Gastrocnemius medialis (tissue), 4 donors: ENCODE data around the gene FXYD7. TPM values are rescaled to one million over a fixed set of nuclear protein-coding genes. Genes with fewer than 3 reads are reported as not detected.

Experiments used
- ATAC-seq, 2 donors: fragments of 150-250 bp; one replicate each; pipeline ENCODE4 v1.9.1; 2016
- DNase-seq, 2 donors: peaks; one replicate each; pipeline ENCODE4 v3.0.0-alpha.2; 2019
- H3K27ac ChIP-seq, 4 donors: fragments of 200-600 bp; sonication (generic); 1 replicate in 1 of 4; 2 replicates in 3 of 4; pipeline ENCODE4 v1.5.1; 2016 to 2018; ENCODE audit warnings: mild to moderate bottlenecking in 2 of 4, moderate library complexity in 1 of 4
- H3K27me3 ChIP-seq, 3 donors: fragments of 200-600 bp; sonication (generic) in 2 of 3; 1 replicate in 1 of 3; 2 replicates in 2 of 3; pipeline versions ENCODE4 v1.5.1 to v1.6.0; 2016 to 2019; ENCODE audit warnings: mild to moderate bottlenecking in 1 of 3, moderate library complexity in 1 of 3
- H3K36me3 ChIP-seq, 2 donors: fragments of 200-600 bp; sonication (generic) in 1 of 2; one replicate each; pipeline ENCODE4 v1.5.1; 2017 to 2018
- H3K4me1 ChIP-seq, 2 donors: fragments of 200-600 bp; sonication (generic) in 1 of 2; one replicate each; pipeline ENCODE4 v1.5.1; 2016 to 2017; ENCODE audit warnings: mild to moderate bottlenecking in 2 of 2
- H3K4me3 ChIP-seq, 4 donors: fragments of 200-600 bp; sonication (generic) in 3 of 4; 1 replicate in 1 of 4; 2 replicates in 3 of 4; pipeline ENCODE4 v1.5.1; 2016 to 2019; ENCODE audit warnings: mild to moderate bottlenecking in 2 of 4
- H3K9me3 ChIP-seq, 3 donors: fragments of 200-600 bp; sonication (generic) in 2 of 3; 1 replicate in 1 of 3; 2 replicates in 2 of 3; pipeline ENCODE4 v1.5.1; 2016 to 2019
- POLR2A ChIP-seq, 2 donors: fragments of 450-650 bp; IDR thresholded peaks; one replicate each; pipeline ENCODE4 v1.6.1; 2017; ENCODE audit warnings: antibody characterized with exemption in 2 of 2, mild to moderate bottlenecking in 2 of 2, moderate library complexity in 2 of 2
- in situ Hi-C, 4 donors: fragments of 200-750 bp; cut with MboI; loops; one replicate each; pipeline versions ENCODE4 v1.15.0 to v1.8.0; 2017; ENCODE audit warnings: low sequenced_read_pairs in 4 of 4
- intact Hi-C: fragments of 100-400 bp; cut with DNase I; formaldehyde crosslinking; loops from one replicate; pipeline ENCODE4 v1.15.1; 2023; ENCODE audit warnings: low total_unique reads
- total RNA-seq, 4 donors: library from RNA; depleted of rRNA; stranded (reverse); fragments of >200 nt; gene quantifications; one replicate each; pipeline versions ENCODE4 v1.1.0 to v1.2.3, GENCODE V29; 2016
- TF ChIP-seq, protein P1 (sequence below), 5 experiments: fragments of 450-650 bp in 3 of 5; fragments of 200-600 bp in 2 of 5; sonication (generic) in 2 of 5; IDR thresholded peaks in 4 of 5; conservative IDR thresholded peaks in 1 of 5; 1 replicate in 4 of 5; 2 replicates in 1 of 5; pipeline ENCODE4 v1.5.1; 2016 to 2019; ENCODE audit warnings: antibody characterized with exemption in 5 of 5, mild to moderate bottlenecking in 3 of 5, moderate library complexity in 3 of 5

The FXYD7 gene
- under 1 TPM in 1 of 4 donors, not detected in 3; 0.40 TPM for total RNA-seq

- Histone ChIP-seq H3K27ac (peak within 1 kb of the TSS in 2 of 4 donors; percentile 32 to 62), H3K4me1 (peaks cover 21 to 26% of the 10 kb centered on the region in 2 donors), H3K9me3 (no peaks in the 10 kb centered on the region), H3K36me3 (no peaks in the 10 kb centered on the region), H3K4me3 (no peak within 1 kb of the TSS), H3K27me3 (no peaks in the 10 kb centered on the region)
- ATAC-seq (no peak), DNase-seq (no peak)
- in situ Hi-C loops: loop anchor here in 1 of 4 donors (10.0 kb wide), 1 partner anchor 132 kb away; no protein-coding TSS in a partner anchor
- intact Hi-C loops: loop anchor here (5.0 to 10.0 kb wide), 2 partner anchors 171 to 602 kb away; partner anchors contain the start of genes IGFLR1, LIN37, PSENEN and U2AF1L4
- no peak for TF ChIP-seq POLR2A (IDR thresholded peaks at IDR 0.05)
- TF ChIP-seq, protein P1, sequence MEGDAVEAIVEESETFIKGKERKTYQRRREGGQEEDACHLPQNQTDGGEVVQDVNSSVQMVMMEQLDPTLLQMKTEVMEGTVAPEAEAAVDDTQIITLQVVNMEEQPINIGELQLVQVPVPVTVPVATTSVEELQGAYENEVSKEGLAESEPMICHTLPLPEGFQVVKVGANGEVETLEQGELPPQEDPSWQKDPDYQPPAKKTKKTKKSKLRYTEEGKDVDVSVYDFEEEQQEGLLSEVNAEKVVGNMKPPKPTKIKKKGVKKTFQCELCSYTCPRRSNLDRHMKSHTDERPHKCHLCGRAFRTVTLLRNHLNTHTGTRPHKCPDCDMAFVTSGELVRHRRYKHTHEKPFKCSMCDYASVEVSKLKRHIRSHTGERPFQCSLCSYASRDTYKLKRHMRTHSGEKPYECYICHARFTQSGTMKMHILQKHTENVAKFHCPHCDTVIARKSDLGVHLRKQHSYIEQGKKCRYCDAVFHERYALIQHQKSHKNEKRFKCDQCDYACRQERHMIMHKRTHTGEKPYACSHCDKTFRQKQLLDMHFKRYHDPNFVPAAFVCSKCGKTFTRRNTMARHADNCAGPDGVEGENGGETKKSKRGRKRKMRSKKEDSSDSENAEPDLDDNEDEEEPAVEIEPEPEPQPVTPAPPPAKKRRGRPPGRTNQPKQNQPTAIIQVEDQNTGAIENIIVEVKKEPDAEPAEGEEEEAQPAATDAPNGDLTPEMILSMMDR (IDR thresholded peaks at IDR 0.05 in 4 of 5, conservative IDR thresholded peaks at IDR 0.05 in 1 of 5): no peak
Observed at GRCh38 chr19:35143231-35143715, at the start of gene FXYD7. FXYD7 (plus strand) TSS chr19:35143255; CDS start chr19:35143334, 79 bp downstream.

- ATAC-seq: no peak
- DNase-seq: no peak
- in situ Hi-C loops: loop anchor here in 1 of 4 donors (10.0 kb wide), 1 partner anchor 49 kb away; the partner anchor contains the start of gene HPN
- no peaks in the 10 kb centered on the region for H3K27me3 ChIP-seq
- no peaks in the 10 kb centered on the region for H3K9me3 ChIP-seq
- intact Hi-C loops: no loop called here
- no peak overlapping the region for H3K27ac ChIP-seq
- TF ChIP-seq, protein P1 (IDR thresholded peaks at IDR 0.05 in 4 of 5, conservative IDR thresholded peaks at IDR 0.05 in 1 of 5): no peak
- no peak for TF ChIP-seq POLR2A (IDR thresholded peaks at IDR 0.05)
- H3K4me3 ChIP-seq: no peak overlapping the region
- no peaks in the 10 kb centered on the region for H3K36me3 ChIP-seq
- H3K4me1 ChIP-seq: peaks cover 6 to 9% of the 10 kb centered on the region in 2 donors
Observed at GRCh38 chr19:35093430-35093829, 49.6 kb upstream of the FXYD7 start.

- Histone ChIP-seq H3K4me1 (peaks cover 6 to 9% of the 10 kb centered on the region in 2 donors), H3K4me3 (no peak overlapping the region), H3K27ac (no peak overlapping the region), H3K27me3 (no peaks in the 10 kb centered on the region), H3K9me3 (no peaks in the 10 kb centered on the region), H3K36me3 (no peaks in the 10 kb centered on the region)
- no peak for DNase-seq
- in situ Hi-C loops: loop anchor here in 1 of 4 donors (10.0 kb wide), 1 partner anchor 49 kb away; the partner anchor contains the start of gene HPN
- ATAC-seq: no peak
- intact Hi-C loops: no loop called here
- no peak for TF ChIP-seq POLR2A (IDR thresholded peaks at IDR 0.05)
- TF ChIP-seq, protein P1 (IDR thresholded peaks at IDR 0.05 in 4 of 5, conservative IDR thresholded peaks at IDR 0.05 in 1 of 5): no peak
Observed at GRCh38 chr19:35093941-35094647, 49.0 kb upstream of the FXYD7 start.

DNA sequence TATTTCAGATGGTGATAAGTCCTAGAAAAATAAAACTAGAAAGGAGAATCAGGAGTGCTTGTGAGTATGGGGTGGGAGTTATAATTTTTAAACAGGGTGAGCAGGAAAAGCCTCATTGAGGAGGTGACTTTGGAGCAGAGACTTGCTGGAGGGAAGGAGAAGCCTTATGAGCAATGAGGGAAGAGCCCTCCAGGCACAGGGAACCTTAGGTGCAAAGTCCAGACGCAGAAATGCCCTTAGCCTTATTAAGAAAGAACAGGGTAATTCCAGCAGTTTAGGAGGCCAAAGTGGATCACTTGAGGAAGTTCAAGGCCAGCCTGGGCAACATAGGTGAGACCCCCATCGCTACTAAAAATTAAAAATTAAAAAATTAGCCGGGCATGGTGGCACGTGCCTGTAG lies 48.4 kb upstream of the FXYD7 start:
- Histone ChIP-seq H3K4me1 (peaks cover 6 to 9% of the 10 kb centered on the region in 2 donors), H3K9me3 (no peaks in the 10 kb centered on the region), H3K36me3 (no peaks in the 10 kb centered on the region), H3K27ac (no peak overlapping the region), H3K4me3 (no peak overlapping the region), H3K27me3 (no peaks in the 10 kb centered on the region)
- TF ChIP-seq POLR2A (IDR thresholded peaks at IDR 0.05): no peak
- TF ChIP-seq, protein P1 (IDR thresholded peaks at IDR 0.05 in 4 of 5, conservative IDR thresholded peaks at IDR 0.05 in 1 of 5): no peak
- intact Hi-C loops (no loop called here), in situ Hi-C loops (loop anchor here in 1 of 4 donors (10.0 kb wide), 1 partner anchor 50 kb away; the partner anchor contains the start of gene HPN)
- DNase-seq (no peak), ATAC-seq (no peak)
